ENCODE results near the gene CNIH1. TPM values are rescaled to one million over a fixed set of nuclear protein-coding genes. Genes with fewer than 3 reads are reported as not detected.
"Not testable (repeated sequence)": the region's sequence is repeated elsewhere in the genome, so short reads cannot be mapped to it uniquely, and the experiment has no call there.

The CNIH1 gene
- total RNA-seq, 4 donors from 2014 or later, result 52.3 to 144 (median 103) TPM

- Histone ChIP-seq H3K9me3 (no peaks in the 10 kb centered on the region), H3K27me3 (peaks cover 0 to 4% (median 0%) of the 10 kb centered on the region in 4 donors), H3K4me3 (no peak overlapping the region), H3K36me3 (no peaks in the 10 kb centered on the region), H3K27ac (replicated peaks in 1 of 4) (no peak overlapping the region), H3K4me1 (peaks cover 8 to 15% (median 9%) of the 10 kb centered on the region in 4 donors)
- WGBS, result 98% methylated on average over 27 of the region's 27 CpGs
- intact Hi-C loops (cut with DNase I), result no loop called here
- TF ChIP-seq POLR2AphosphoS5 (IDR thresholded peaks at IDR 0.05) (no peak), CTCF (IDR thresholded peaks at IDR 0.05) (no peak), POLR2A (IDR thresholded peaks at IDR 0.05; ENCODE audit: low read depth) (no peak), EP300 (IDR thresholded peaks at IDR 0.05) (no peak)
- no peak for DNase-seq (ENCODE audit: extremely low spot score)
Measured at GRCh38 chr14:54394596-54394995, 46.6 kb downstream of the CNIH1 start.

- DNase-seq (ENCODE audit: extremely low spot score); intact Hi-C loops (cut with DNase I); H3K36me3 ChIP-seq; H3K9me3 ChIP-seq; H3K27ac ChIP-seq (replicated peaks in 1 of 4); H3K27me3 ChIP-seq; H3K4me3 ChIP-seq: not testable (repeated sequence)
- WGBS, result 100% methylated on average over 4 of the region's 68 CpGs
- peaks cover 8 to 15% (median 9%) of the 10 kb centered on the region in 4 donors for H3K4me1 ChIP-seq
Measured at GRCh38 chr14:54392986-54393884, 47.9 kb downstream of the CNIH1 start.

GRCh38 chr14:54392131-54392859 lies 48.9 kb downstream of the CNIH1 start:
- 75% methylated on average over 14 of the region's 14 CpGs for WGBS
- intact Hi-C loops (cut with DNase I), result no loop called here
- no peak overlapping the region for H3K4me3 ChIP-seq
- H3K27ac ChIP-seq (replicated peaks in 1 of 4), result no peak overlapping the region
- H3K27me3 ChIP-seq, result peaks cover 0 to 6% (median under 1%) of the 10 kb centered on the region in 4 donors
- DNase-seq (ENCODE audit: extremely low spot score), result no peak
- H3K9me3 ChIP-seq, result no peaks in the 10 kb centered on the region
- TF ChIP-seq POLR2A (IDR thresholded peaks at IDR 0.05; ENCODE audit: low read depth) (no peak), POLR2AphosphoS5 (IDR thresholded peaks at IDR 0.05) (no peak), EP300 (IDR thresholded peaks at IDR 0.05) (no peak), CTCF (IDR thresholded peaks at IDR 0.05) (no peak)
- H3K36me3 ChIP-seq, result no peaks in the 10 kb centered on the region
- peaks cover 3 to 9% (median 5%) of the 10 kb centered on the region in 4 donors for H3K4me1 ChIP-seq

- Histone ChIP-seq H3K36me3 (no peaks in the 10 kb centered on the region), H3K4me1 (no peaks in the 10 kb centered on the region), H3K9me3 (no peaks in the 10 kb centered on the region), H3K27ac (replicated peaks in 1 of 4) (no peak overlapping the region), H3K27me3 (peaks cover 0 to 11% (median 3%) of the 10 kb centered on the region in 4 donors), H3K4me3 (no peak overlapping the region)
- DNase-seq (ENCODE audit: extremely low spot score), result no peak
- intact Hi-C loops (cut with DNase I), result no loop called here
- 95% methylated on average over 5 of the region's 5 CpGs for WGBS
- TF ChIP-seq EP300 (IDR thresholded peaks at IDR 0.05), result no peak
- no peak for TF ChIP-seq POLR2AphosphoS5 (IDR thresholded peaks at IDR 0.05)
Measured at GRCh38 chr14:54387328-54387727, 53.8 kb downstream of the CNIH1 start.

GRCh38 chr14:54385556-54385955 lies 55.6 kb downstream of the CNIH1 start:
- peaks cover 0 to 7% (median 3%) of the 10 kb centered on the region in 4 donors for H3K27me3 ChIP-seq
- no peak overlapping the region for H3K27ac ChIP-seq (replicated peaks in 1 of 4)
- H3K4me3 ChIP-seq, result no peak overlapping the region
- WGBS, result 50% methylated on average over 1 of the region's 4 CpGs
- H3K9me3 ChIP-seq, result no peaks in the 10 kb centered on the region
- no peaks in the 10 kb centered on the region for H3K36me3 ChIP-seq
- intact Hi-C loops (cut with DNase I), result no loop called here
- no peaks in the 10 kb centered on the region for H3K4me1 ChIP-seq
- no peak for TF ChIP-seq POLR2AphosphoS5 (IDR thresholded peaks at IDR 0.05)
- no peak for TF ChIP-seq POLR2A (IDR thresholded peaks at IDR 0.05; ENCODE audit: low read depth)
- TF ChIP-seq CTCF (IDR thresholded peaks at IDR 0.05), result no peak
- no peak for TF ChIP-seq EP300 (IDR thresholded peaks at IDR 0.05)
- DNase-seq (ENCODE audit: extremely low spot score), result no peak
